Esophagus squamous epithelium (tissue), 5 donors: ENCODE measurements around the gene HOXA4. TPM values are rescaled to one million over a fixed set of nuclear protein-coding genes. Genes with fewer than 3 reads are reported as not detected.

Source experiments
- DNase-seq: peaks from one replicate; lab custom pipeline; 2025; lab: John Stamatoyannopoulos, UW
- H3K27ac ChIP-seq, 4 donors: fragments of 200-600 bp; sonication (generic); one replicate each; pipeline ENCODE4 v1.5.1; 2016 to 2019; ENCODE audit warnings: mild to moderate bottlenecking in 1 of 4
- H3K27me3 ChIP-seq, 4 donors: fragments of 200-600 bp; sonication (generic); 1 replicate in 3 of 4; 2 replicates in 1 of 4; pipeline versions ENCODE4 v1.5.1 to v1.6.0; 2017 to 2021; ENCODE audit warnings: antibody characterized with exemption in 1 of 4
- H3K36me3 ChIP-seq, 3 donors: fragments of 200-600 bp; sonication (generic); one replicate each; pipeline ENCODE4 v1.5.1; 2016 to 2019
- H3K4me1 ChIP-seq, 3 donors: fragments of 200-600 bp; sonication (generic); one replicate each; pipeline ENCODE4 v1.5.1; 2017 to 2019
- H3K4me3 ChIP-seq, 4 donors: fragments of 200-600 bp; sonication (generic); 1 replicate in 3 of 4; 2 replicates in 1 of 4; pipeline ENCODE4 v1.5.1; 2016 to 2019; ENCODE audit warnings: mild to moderate bottlenecking in 2 of 4, moderate library complexity in 1 of 4
- H3K9me3 ChIP-seq, 3 donors: fragments of 200-600 bp; sonication (generic); one replicate each; pipeline ENCODE4 v1.5.1; 2016 to 2019
- CTCF ChIP-seq, 6 experiments: fragments of 450-650 bp in 4 of 6; fragments of 200-600 bp in 2 of 6; sonication (generic) in 2 of 6; IDR thresholded peaks; one replicate each; pipeline ENCODE4 v1.5.1; 2016 to 2019; ENCODE audit warnings: antibody characterized with exemption in 6 of 6, mild to moderate bottlenecking in 4 of 6, moderate library complexity in 4 of 6
- POLR2A ChIP-seq, 4 donors: fragments of 450-650 bp; IDR thresholded peaks; one replicate each; pipeline ENCODE4 v1.6.1; 2017; ENCODE audit warnings: antibody characterized with exemption in 4 of 4, mild to moderate bottlenecking in 4 of 4, moderate library complexity in 3 of 4
- WGBS, 2 donors: methylation state at CpG; one replicate each; pipeline ENCODE4 v1.1.5; 2018; 5-methylcytosine and 5-hydroxymethylcytosine counted together
- intact Hi-C: fragments of 100-400 bp; cut with DNase I; formaldehyde crosslinking; loops from one replicate; pipeline ENCODE4 v1.15.0; 2022
- total RNA-seq, 4 donors: library from RNA; depleted of rRNA; stranded (reverse); fragments of >200 nt; gene quantifications; one replicate each; pipeline ENCODE4 v1.1.0, GENCODE V29; 2016
- donor health status: DM: yes; HTN: yes; CAD: no.

Gene HOXA4
- total RNA-seq, 4 donors from 2014 or later: 2.9 to 6.7 (median 4.1) TPM

DNA sequence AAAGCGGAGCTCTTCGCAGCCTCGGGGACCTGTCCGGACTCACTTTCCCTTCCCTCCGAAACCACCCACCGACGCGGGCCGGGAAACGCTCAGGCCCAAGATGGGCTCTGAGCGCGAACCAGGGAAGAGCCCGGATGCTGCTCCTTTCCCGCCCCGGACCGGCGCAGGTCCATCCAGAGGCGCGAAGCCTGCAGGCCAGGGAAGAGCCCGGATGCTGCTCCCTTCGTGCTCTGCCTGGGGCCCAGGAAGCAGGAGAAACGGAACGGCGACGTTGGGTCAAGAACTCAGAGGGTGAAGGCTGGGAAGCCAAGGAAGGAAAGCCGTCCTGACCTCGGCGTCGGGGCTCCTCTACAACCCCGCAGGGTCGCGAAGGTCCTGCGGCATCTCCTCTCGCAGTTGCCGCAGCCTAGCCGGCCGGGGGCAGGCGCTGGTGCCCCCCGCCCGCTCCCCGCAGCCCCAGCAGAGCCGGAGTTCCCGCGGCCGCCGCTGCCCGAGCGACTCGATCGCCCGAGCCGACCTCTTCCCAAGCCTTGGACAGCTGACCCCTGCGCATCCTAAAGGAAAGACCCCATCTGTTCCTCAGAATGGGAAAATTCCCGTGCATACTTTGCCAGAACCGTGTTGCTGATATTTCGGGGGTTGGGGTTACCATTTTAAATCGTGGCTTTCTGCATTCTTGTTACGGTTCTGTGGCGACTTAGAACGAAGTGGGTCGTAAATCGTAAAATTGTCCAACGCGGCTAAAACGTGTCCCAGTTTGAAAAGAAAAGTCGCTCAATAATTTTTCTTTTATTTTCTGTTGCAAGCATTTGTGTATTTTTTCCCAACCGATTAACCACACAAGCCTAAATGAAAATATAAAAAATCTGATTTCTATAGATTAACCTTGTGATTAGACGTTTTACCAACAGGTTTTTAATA, 42.3 kb downstream of the HOXA4 start:
- Histone ChIP-seq H3K27ac (no peak overlapping the region), H3K27me3 (peaks cover 0 to 35% (median 4%) of the 10 kb centered on the region in 4 donors), H3K4me1 (peaks cover 0 to 7% (median 0%) of the 10 kb centered on the region in 3 donors), H3K36me3 (no peaks in the 10 kb centered on the region), H3K9me3 (no peaks in the 10 kb centered on the region), H3K4me3 (peak overlapping the region in 1 of 4 donors; percentile 25)
- intact Hi-C loops: no loop called here
- TF ChIP-seq POLR2A (IDR thresholded peaks at IDR 0.05) (no peak), CTCF (IDR thresholded peaks at IDR 0.05) (no peak)
- no peak for DNase-seq
- WGBS, 2 donors: 60 to 68% methylated on average over 16 to 22 of the region's 68 CpGs

GRCh38 chr7:27083646-27084045, 46.9 kb downstream of the HOXA4 start:
- Histone ChIP-seq H3K27me3 (peaks cover 0 to 19% (median 4%) of the 10 kb centered on the region in 4 donors), H3K27ac (no peak overlapping the region), H3K4me1 (peaks cover 0 to 16% (median 0%) of the 10 kb centered on the region in 3 donors), H3K4me3 (no peak overlapping the region), H3K36me3 (no peaks in the 10 kb centered on the region), H3K9me3 (no peaks in the 10 kb centered on the region)
- 88% methylated on average over 2 of the region's 2 CpGs for WGBS, 2 donors
- no peak for TF ChIP-seq POLR2A (IDR thresholded peaks at IDR 0.05)
- no peak for TF ChIP-seq CTCF (IDR thresholded peaks at IDR 0.05)
- DNase-seq: no peak
- intact Hi-C loops: no loop called here

DNA sequence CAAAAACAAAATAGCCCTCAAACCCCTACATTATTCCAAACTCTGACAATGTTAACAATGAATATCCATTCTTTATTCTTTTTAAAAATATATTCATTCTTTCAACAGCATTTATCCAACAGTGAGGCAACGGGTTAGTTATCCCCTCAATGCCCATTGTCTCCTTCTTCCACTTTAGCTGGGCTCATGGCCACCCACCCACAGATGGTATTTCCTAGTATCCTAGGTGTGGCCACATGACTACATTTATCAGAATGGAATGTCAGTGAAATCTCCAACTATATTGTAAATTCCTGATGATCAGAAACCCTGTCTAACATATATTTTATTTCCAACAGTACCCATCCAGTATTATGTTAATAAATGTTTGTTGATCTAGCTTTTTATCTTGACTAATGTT, 48.4 kb downstream of the HOXA4 start:
- DNase-seq: no peak
- H3K4me1 ChIP-seq: peaks cover 0 to 9% (median 0%) of the 10 kb centered on the region in 3 donors
- intact Hi-C loops: no loop called here
- no peaks in the 10 kb centered on the region for H3K36me3 ChIP-seq
- peaks cover 0 to 4% (median 0%) of the 10 kb centered on the region in 4 donors for H3K27me3 ChIP-seq
- H3K27ac ChIP-seq: no peak overlapping the region
- no peak for TF ChIP-seq POLR2A (IDR thresholded peaks at IDR 0.05)
- TF ChIP-seq CTCF (IDR thresholded peaks at IDR 0.05): no peak
- H3K4me3 ChIP-seq: no peak overlapping the region
- H3K9me3 ChIP-seq: no peaks in the 10 kb centered on the region
- 73 to 75% methylated on average over 1 of the region's 1 CpG for WGBS, 2 donors

DNA sequence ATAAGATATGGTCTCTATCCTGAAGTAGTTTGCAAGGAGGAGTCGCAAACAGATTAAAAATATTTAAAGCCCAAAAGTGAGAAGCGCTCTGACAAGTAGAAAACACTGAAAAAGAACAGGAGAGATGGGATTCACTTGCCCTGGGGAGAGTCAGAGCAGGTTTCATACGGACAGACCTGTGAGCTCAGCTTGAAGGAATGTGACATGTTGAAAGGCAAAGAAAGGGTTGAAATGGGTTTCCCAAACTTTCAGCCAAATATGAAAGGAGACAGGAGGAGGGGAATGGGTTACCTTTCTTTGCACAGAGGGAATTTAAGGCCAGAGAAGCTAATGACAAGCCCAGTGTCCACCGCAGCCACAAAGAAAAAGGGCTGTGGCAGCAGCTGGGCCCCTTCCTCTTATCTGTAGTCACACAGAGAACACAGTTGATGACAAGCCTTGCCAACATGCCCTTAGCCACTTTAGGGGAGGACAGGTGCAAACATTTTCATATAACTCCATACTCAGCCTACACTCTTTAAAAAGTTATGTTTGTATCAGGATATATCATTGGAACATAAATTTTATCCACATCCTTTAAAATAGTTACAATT, 49.6 kb downstream of the HOXA4 start:
- WGBS, 2 donors: 49 to 58% methylated on average over 4 of the region's 4 CpGs
- no peak for TF ChIP-seq POLR2A (IDR thresholded peaks at IDR 0.05)
- TF ChIP-seq CTCF (IDR thresholded peaks at IDR 0.05): no peak
- intact Hi-C loops: no loop called here
- DNase-seq: no peak
- Histone ChIP-seq H3K27ac (no peak overlapping the region), H3K9me3 (no peaks in the 10 kb centered on the region), H3K27me3 (no peaks in the 10 kb centered on the region), H3K4me3 (no peak overlapping the region), H3K36me3 (no peaks in the 10 kb centered on the region), H3K4me1 (peaks cover 0 to 9% (median 0%) of the 10 kb centered on the region in 3 donors)
